GM11168 (cell line): ENCODE data around the gene STX4.

Experiments used
- in situ Hi-C: fragments of 300-500 bp; cut with MboI; formaldehyde crosslinking; loops from one replicate; pipeline ENCODE4 v1.12.0; 2022; ENCODE audit warnings: low sequenced_read_pairs; ENCODE audit not compliant: unreplicated experiment

STX4 gene

GRCh38 chr16:31061126-31061812 is 27.9 kb downstream of the STX4 start:
- in situ Hi-C loops: no loop called here

DNA sequence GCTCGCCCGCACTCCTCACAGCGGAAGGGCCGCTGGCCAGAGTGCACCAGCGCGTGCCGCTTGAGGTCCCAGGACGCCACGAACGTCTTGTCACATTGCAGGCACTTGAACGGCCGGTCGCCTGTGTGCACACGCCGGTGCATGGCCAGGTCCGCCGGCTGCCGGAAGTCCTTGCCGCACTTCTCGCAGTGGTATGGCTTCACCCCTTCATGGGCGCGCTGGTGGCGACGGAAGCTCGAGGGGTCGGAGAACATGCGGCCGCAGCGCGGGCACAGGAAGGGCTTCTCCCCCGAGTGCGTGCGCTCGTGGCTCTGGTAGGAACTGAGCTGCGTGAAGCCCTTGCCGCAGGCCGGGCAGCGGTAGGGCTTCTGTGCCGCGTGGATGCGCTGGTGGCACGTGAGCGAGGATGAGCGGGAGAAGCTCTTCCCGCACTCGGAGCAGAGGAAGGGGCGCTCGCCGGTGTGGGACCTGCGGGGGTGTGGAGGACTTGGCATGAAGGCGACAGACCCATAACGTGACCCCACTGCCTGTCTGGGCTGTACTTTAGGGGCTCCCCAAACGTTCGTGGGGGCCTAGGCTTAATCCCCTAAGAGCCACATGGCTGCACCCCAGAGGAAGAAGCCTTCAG is 28.6 kb downstream of the STX4 start:
- in situ Hi-C loops: no loop called here

DNA sequence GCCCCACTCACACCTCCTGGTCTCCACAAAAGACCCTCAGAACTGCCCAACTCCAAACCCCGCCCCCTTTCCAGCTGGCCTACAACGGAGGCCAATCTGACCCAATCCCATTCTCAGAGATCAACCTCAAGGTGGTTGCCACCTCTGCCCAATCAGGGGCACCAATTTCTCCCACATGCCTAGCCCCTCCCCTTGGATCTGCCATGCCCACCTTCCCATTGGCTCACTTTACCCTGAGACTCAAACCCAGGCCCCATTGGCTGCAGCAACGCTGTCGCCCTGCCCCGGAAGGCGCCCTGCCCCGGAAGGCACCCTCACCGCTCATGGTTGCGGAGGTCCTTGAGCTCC is 30.1 kb downstream of the STX4 start:
- in situ Hi-C loops: no loop called here

GRCh38 chr16:31063843-31064611 is 30.7 kb downstream of the STX4 start:
- in situ Hi-C loops: no loop called here

DNA sequence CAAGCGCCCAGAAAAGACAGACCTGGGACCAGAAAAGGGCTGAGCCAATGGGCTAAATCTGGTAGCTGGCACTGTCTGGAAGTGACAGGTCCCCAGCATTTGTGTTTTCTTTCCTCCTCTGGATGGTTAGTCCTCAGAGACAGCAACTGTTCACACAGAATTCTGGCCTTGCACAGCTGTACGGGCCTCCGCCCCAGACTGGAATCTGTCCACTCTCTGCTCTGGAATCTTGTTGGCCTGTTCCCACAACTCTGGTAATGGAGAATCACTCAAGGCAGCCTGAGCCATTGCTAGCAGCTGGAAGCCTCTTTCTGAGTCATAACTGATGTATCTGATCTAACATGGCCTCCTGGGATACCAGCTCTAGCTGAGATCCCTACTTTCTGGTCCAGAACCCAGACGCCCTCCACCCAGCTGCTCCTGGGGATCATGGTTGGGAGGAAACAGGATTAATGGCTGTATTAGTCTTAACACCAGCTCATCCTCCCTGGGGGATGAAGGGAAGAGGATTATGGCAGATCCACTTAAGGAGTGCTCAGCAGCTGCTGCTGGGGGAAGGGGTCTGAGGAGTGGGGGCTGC is 31.6 kb downstream of the STX4 start:
- in situ Hi-C loops: no loop called here

GRCh38 chr16:31067342-31067741 is 34.0 kb downstream of the STX4 start:
- in situ Hi-C loops: no loop called here

GRCh38 chr16:31071861-31072260 is 38.5 kb downstream of the STX4 start:
- in situ Hi-C loops: no loop called here

GRCh38 chr16:31072540-31073141 is 39.3 kb downstream of the STX4 start:
- in situ Hi-C loops: no loop called here

- in situ Hi-C loops: no loop called here
Observed at GRCh38 chr16:31073142-31073969, 40.0 kb downstream of the STX4 start.

- in situ Hi-C loops: no loop called here
Observed at GRCh38 chr16:31073970-31074813, 40.8 kb downstream of the STX4 start, which contains the start of the genes ZNF646 and ZNF668. ZNF646 (plus strand) TSS chr16:31074422; CDS start chr16:31076325, 1,903 bp downstream. ZNF668 (minus strand) TSS chr16:31074240; CDS start chr16:31064459, 9,781 bp downstream.

GRCh38 chr16:31074814-31075183 is 41.4 kb downstream of the STX4 start:
- in situ Hi-C loops: no loop called here

DNA sequence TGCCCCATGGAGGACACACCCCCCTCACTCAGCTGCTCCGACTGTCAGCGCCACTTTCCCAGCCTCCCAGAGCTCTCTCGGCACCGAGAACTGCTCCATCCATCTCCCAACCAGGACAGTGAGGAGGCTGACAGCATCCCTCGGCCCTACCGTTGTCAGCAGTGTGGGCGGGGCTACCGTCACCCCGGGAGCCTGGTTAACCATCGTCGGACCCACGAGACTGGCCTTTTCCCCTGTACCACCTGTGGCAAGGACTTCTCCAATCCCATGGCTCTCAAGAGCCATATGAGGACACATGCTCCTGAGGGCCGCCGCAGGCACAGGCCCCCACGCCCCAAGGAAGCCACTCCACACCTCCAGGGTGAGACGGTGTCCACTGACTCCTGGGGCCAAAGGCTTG is 43.0 kb downstream of the STX4 start:
- in situ Hi-C loops: no loop called here

- in situ Hi-C loops: no loop called here
Observed at GRCh38 chr16:31077024-31077423, 43.7 kb downstream of the STX4 start.

DNA sequence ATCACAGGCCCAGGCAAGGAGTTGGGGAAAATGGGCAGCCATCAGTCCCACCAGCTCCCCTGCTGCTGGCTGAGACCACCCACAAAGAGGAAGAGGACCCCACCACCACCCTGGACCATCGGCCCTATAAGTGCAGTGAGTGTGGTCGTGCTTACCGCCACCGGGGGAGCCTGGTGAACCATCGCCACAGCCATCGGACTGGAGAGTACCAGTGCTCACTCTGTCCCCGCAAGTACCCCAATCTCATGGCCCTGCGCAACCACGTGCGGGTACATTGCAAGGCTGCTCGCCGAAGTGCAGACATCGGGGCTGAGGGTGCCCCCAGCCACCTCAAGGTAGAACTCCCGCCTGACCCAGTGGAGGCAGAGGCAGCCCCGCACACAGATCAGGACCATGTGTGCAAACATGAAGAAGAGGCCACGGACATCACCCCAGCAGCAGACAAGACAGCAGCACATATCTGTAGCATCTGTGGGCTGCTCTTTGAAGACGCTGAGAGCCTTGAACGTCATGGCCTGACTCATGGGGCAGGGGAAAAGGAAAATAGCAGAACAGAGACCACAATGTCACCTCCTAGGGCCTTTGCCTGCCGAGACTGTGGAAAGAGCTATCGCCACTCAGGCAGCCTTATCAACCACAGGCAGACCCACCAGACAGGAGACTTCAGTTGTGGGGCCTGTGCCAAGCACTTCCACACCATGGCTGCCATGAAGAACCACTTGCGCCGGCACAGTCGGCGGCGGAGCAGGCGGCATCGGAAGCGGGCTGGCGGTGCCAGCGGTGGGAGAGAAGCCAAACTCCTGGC is 44.4 kb downstream of the STX4 start:
- in situ Hi-C loops: no loop called here

- in situ Hi-C loops: no loop called here
Observed at GRCh38 chr16:31078597-31079341, 45.4 kb downstream of the STX4 start.

GRCh38 chr16:31079342-31079944 is 46.1 kb downstream of the STX4 start:
- in situ Hi-C loops: no loop called here

GRCh38 chr16:31080035-31080629 is 46.8 kb downstream of the STX4 start:
- in situ Hi-C loops: no loop called here
